Left ventricle myocardium inferior (tissue), 1 donor: ENCODE results near the gene FADD. TPM values are rescaled to one million over a fixed set of nuclear protein-coding genes. Genes with fewer than 3 reads are reported as not detected.
A peak's percentile ranks its signal among the peaks of the same experiment; 100 is the strongest.
"Not testable (repeated sequence)": the region's sequence is repeated elsewhere in the genome, so short reads cannot be mapped to it uniquely, and the experiment has no call there.

Source experiments
- DNase-seq: peaks from one replicate; pipeline ENCODE4 v3.0.0-alpha.2; 2020
- H3K27ac ChIP-seq: fragments of 200-600 bp; replicated peaks from 2 replicates; pipeline ENCODE4 v1.8.0; 2021
- H3K27me3 ChIP-seq: fragments of 200-600 bp; 2 replicates; pipeline ENCODE4 v1.8.0; 2021; ENCODE audit warnings: low read depth
- H3K36me3 ChIP-seq: fragments of 200-600 bp; 2 replicates; pipeline ENCODE4 v1.8.0; 2021
- H3K4me1 ChIP-seq: fragments of 200-600 bp; 2 replicates; pipeline ENCODE4 v1.8.0; 2021
- H3K4me3 ChIP-seq: fragments of 200-600 bp; 2 replicates; pipeline ENCODE4 v1.8.0; 2021; ENCODE audit warnings: mild to moderate bottlenecking, moderate library complexity
- H3K9me3 ChIP-seq: fragments of 200-600 bp; replicated peaks from 2 replicates; pipeline ENCODE4 v1.8.0; 2021
- intact Hi-C: fragments of 100-400 bp; cut with micrococcal nuclease; formaldehyde crosslinking; loops from one replicate; pipeline ENCODE4 v1.11.0; 2022
- total RNA-seq: library from RNA; stranded (reverse); fragmentation: NEBNext Ultra II Directional; extraction: Animal tissue kit (Norgen Biotek cat#: 25700); gene quantifications from one replicate; pipeline ENCODE4 v1.2.1, GENCODE V29; 2021
- TF ChIP-seq, protein P1 (sequence below): fragments of 200-600 bp; IDR thresholded peaks from 2 replicates; pipeline ENCODE4 v1.8.0; 2021; ENCODE audit warnings: antibody characterized with exemption, mild to moderate bottlenecking, borderline replicate concordance
- donor health status: DM: no; HTN: yes; CAD: no; lungs with severe emphysema.

FADD gene
- total RNA-seq, 1 donor from 2014 or later, result 10.7 TPM

GRCh38 chr11:70192666-70193410, 10.3 kb upstream of the FADD start:
- H3K27me3 ChIP-seq, result peaks cover 13% of the 10 kb centered on the region
- no peaks in the 10 kb centered on the region for H3K4me1 ChIP-seq
- intact Hi-C loops, result loop anchor here (5.0 kb wide), 2 partner anchors 276 to 511 kb away; no protein-coding TSS in a partner anchor
- H3K27ac ChIP-seq, result no peak overlapping the region
- H3K4me3 ChIP-seq, result no peak overlapping the region
- DNase-seq, result peak; percentile 39
- no peaks in the 10 kb centered on the region for H3K36me3 ChIP-seq
- no peaks in the 10 kb centered on the region for H3K9me3 ChIP-seq
- TF ChIP-seq, protein P1, sequence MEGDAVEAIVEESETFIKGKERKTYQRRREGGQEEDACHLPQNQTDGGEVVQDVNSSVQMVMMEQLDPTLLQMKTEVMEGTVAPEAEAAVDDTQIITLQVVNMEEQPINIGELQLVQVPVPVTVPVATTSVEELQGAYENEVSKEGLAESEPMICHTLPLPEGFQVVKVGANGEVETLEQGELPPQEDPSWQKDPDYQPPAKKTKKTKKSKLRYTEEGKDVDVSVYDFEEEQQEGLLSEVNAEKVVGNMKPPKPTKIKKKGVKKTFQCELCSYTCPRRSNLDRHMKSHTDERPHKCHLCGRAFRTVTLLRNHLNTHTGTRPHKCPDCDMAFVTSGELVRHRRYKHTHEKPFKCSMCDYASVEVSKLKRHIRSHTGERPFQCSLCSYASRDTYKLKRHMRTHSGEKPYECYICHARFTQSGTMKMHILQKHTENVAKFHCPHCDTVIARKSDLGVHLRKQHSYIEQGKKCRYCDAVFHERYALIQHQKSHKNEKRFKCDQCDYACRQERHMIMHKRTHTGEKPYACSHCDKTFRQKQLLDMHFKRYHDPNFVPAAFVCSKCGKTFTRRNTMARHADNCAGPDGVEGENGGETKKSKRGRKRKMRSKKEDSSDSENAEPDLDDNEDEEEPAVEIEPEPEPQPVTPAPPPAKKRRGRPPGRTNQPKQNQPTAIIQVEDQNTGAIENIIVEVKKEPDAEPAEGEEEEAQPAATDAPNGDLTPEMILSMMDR, result no peak

- no peak for DNase-seq
- Histone ChIP-seq H3K4me1 (no peaks in the 10 kb centered on the region), H3K9me3 (no peaks in the 10 kb centered on the region), H3K27ac (no peak overlapping the region), H3K4me3 (no peak overlapping the region), H3K36me3 (no peaks in the 10 kb centered on the region), H3K27me3 (peaks cover 13% of the 10 kb centered on the region)
- intact Hi-C loops, result loop anchor here (5.0 kb wide), 2 partner anchors 276 to 511 kb away; no protein-coding TSS in a partner anchor
- TF ChIP-seq, protein P1, result no peak
Measured at GRCh38 chr11:70193411-70194292, 9.4 kb upstream of the FADD start.

GRCh38 chr11:70194792-70195791, 8.0 kb upstream of the FADD start:
- no peak for DNase-seq
- no peaks in the 10 kb centered on the region for H3K9me3 ChIP-seq
- TF ChIP-seq, protein P1, result no peak
- no peaks in the 10 kb centered on the region for H3K36me3 ChIP-seq
- no peak overlapping the region for H3K27ac ChIP-seq
- peaks cover 13% of the 10 kb centered on the region for H3K27me3 ChIP-seq
- intact Hi-C loops, result loop anchor here (5.0 kb wide), 2 partner anchors 278 to 513 kb away; no protein-coding TSS in a partner anchor
- no peak overlapping the region for H3K4me3 ChIP-seq
- H3K4me1 ChIP-seq, result no peaks in the 10 kb centered on the region

- no peak overlapping the region for H3K4me3 ChIP-seq
- no peak overlapping the region for H3K27ac ChIP-seq
- peaks cover 28% of the 10 kb centered on the region for H3K4me1 ChIP-seq
- no peaks in the 10 kb centered on the region for H3K36me3 ChIP-seq
- H3K9me3 ChIP-seq, result no peaks in the 10 kb centered on the region
- TF ChIP-seq, protein P1, result no peak
- no peak for DNase-seq
- no peaks in the 10 kb centered on the region for H3K27me3 ChIP-seq
- intact Hi-C loops, result no loop called here
Measured at GRCh38 chr11:70200212-70200844, 2.8 kb upstream of the FADD start.

DNA sequence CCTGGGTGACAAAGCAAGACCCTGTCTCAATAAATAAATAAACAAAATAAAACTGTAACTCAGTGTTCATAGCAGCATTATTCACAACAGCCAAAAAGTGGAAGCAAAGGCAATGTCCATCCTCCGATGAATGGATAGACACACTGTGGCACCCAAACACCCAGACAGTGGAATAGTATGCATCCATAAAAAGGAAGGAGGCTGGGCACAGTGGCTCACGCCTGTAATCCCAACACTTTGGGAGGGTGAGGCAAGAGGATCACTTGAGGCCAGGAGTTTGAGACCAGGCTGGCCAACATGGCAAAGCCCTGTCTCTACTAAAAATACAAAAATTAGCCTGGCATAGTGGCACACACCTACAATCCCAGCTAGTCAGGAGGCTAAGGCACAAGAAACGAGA, 2.0 kb upstream of the FADD start:
- H3K4me1 ChIP-seq, result peaks cover 31% of the 10 kb centered on the region
- H3K27me3 ChIP-seq, H3K4me3 ChIP-seq, H3K36me3 ChIP-seq, H3K27ac ChIP-seq, DNase-seq, intact Hi-C loops, H3K9me3 ChIP-seq: not testable (repeated sequence)
